GM23248 (cell line): ENCODE data around the gene TTC3. TPM values are rescaled to one million over a fixed set of nuclear protein-coding genes. Genes with fewer than 3 reads are reported as not detected.
"Not testable (repeated sequence)": the region's sequence is repeated elsewhere in the genome, so short reads cannot be mapped to it uniquely, and the experiment has no call there.

Experiments
- DNase-seq: peaks from one replicate; pipeline ENCODE4 v3.0.0-alpha.2; 2015
- H2AFZ ChIP-seq: fragments of 200-600 bp; sonication (generic); 2 replicates; pipeline ENCODE4 v1.6.1; 2016; ENCODE audit warnings: antibody characterized with exemption
- H3F3A ChIP-seq: fragments of 200-600 bp; sonication (generic); 2 replicates; pipeline ENCODE4 v1.6.1; 2016; ENCODE audit warnings: mild to moderate bottlenecking, antibody characterized with exemption, mixed run types; ENCODE audit not compliant: insufficient read depth
- H3K27ac ChIP-seq: fragments of 200-600 bp; sonication (generic); 2 replicates; pipeline ENCODE4 v1.5.1; 2016; ENCODE audit warnings: mild to moderate bottlenecking
- H3K27me3 ChIP-seq: fragments of 200-600 bp; sonication (generic); replicated peaks from 2 replicates; pipeline ENCODE4 v1.6.1; 2016; ENCODE audit warnings: mild to moderate bottlenecking; ENCODE audit not compliant: insufficient read depth
- H3K36me3 ChIP-seq: fragments of 200-600 bp; sonication (generic); 2 replicates; pipeline ENCODE4 v1.6.1; 2016; ENCODE audit warnings: low read depth, mild to moderate bottlenecking
- H3K4me1 ChIP-seq: fragments of 200-600 bp; sonication (generic); 2 replicates; pipeline ENCODE4 v1.6.1; 2016; ENCODE audit warnings: mild to moderate bottlenecking; ENCODE audit not compliant: insufficient read depth
- H3K4me2 ChIP-seq: fragments of 200-600 bp; sonication (generic); one replicate; pipeline ENCODE4 v1.6.1; 2016; ENCODE audit warnings: mild to moderate bottlenecking; ENCODE audit not compliant: unreplicated experiment
- H3K4me3 ChIP-seq: fragments of 200-600 bp; sonication (generic); 2 replicates; pipeline ENCODE4 v1.5.1; 2016; ENCODE audit warnings: mild to moderate bottlenecking
- H3K79me2 ChIP-seq: fragments of 200-600 bp; sonication (generic); 2 replicates; pipeline ENCODE4 v1.6.1; 2016; ENCODE audit warnings: mild to moderate bottlenecking; ENCODE audit not compliant: insufficient read depth
- H3K9ac ChIP-seq: fragments of 200-600 bp; sonication (generic); 2 replicates; pipeline ENCODE4 v1.6.1; 2016; ENCODE audit warnings: mild to moderate bottlenecking
- H3K9me2 ChIP-seq: fragments of 200-600 bp; sonication (generic); 2 replicates; pipeline ENCODE4 v1.6.1; 2016; ENCODE audit warnings: mixed run types, mild to moderate bottlenecking, moderate library complexity; ENCODE audit not compliant: insufficient read depth
- H3K9me3 ChIP-seq: fragments of 200-600 bp; sonication (generic); one replicate; pipeline ENCODE4 v1.6.1; 2017; ENCODE audit warnings: low read depth
- H4K20me1 ChIP-seq: fragments of 200-600 bp; sonication (generic); 2 replicates; pipeline ENCODE4 v1.6.0; 2016; ENCODE audit not compliant: insufficient read depth
- EZH2 ChIP-seq: fragments of 200-600 bp; sonication (generic); IDR thresholded peaks from 2 replicates; pipeline ENCODE4 v1.6.1; 2018; ENCODE audit warnings: antibody characterized with exemption, mild to moderate bottlenecking; ENCODE audit not compliant: insufficient read depth, poor library complexity, severe bottlenecking
- EZH2phosphoT487 ChIP-seq: fragments of 200-600 bp; sonication (generic); IDR thresholded peaks from 2 replicates; pipeline ENCODE4 v1.6.1; 2018; ENCODE audit warnings: antibody characterized with exemption, moderate library complexity, mild to moderate bottlenecking, low read depth; ENCODE audit not compliant: insufficient read depth
- WGBS, 2 experiments: methylation state at CpG; one replicate each; pipeline ENCODE4 v1.1.6; 2015 to 2017; ENCODE audit warnings: low lambda C conversion rate in 2 of 2, low coverage in 1 of 2; ENCODE audit errors: missing lambda C conversion rate in 2 of 2; 5-methylcytosine and 5-hydroxymethylcytosine counted together
- in situ Hi-C: fragments of 300-500 bp; cut with MboI; formaldehyde crosslinking; loops from 2 replicates; pipeline ENCODE4 v1.15.0; 2020
- polyA plus RNA-seq: library from polyadenylated mRNA; unstranded; fragments of >200 nt; fragmentation: Nextera tagmentation; extraction: Ambion mirVana; gene quantifications from 2 replicates; pipeline ENCODE4 v1.2.1, GENCODE V29; 2016
- total RNA-seq: library from RNA; depleted of rRNA; stranded (reverse); fragments of >200 nt; shearing (Covaris generic); gene quantifications from 2 replicates; pipeline ENCODE4 v1.2.3, GENCODE V29; 2014

The TTC3 gene
- total and polyA plus RNA-seq, 2 experiments from 2014 or later, result 204 to 216 TPM

GRCh38 chr21:37100316-37100715 lies 27.3 kb downstream of the TTC3 start:
- Histone ChIP-seq H3K4me2 (no peak overlapping the region), H4K20me1 (no peaks in the 10 kb centered on the region), H3K27me3 (no peaks in the 10 kb centered on the region), H3K9me3 (no peaks in the 10 kb centered on the region), H3K4me3 (no peak overlapping the region), H3K4me1 (peaks cover 11% of the 10 kb centered on the region; the same call in 1 of the 2 replicates), H3K9me2 (no peaks in the 10 kb centered on the region), H3K9ac (no peak overlapping the region), H3K36me3 (peaks cover 36% of the 10 kb centered on the region), H3F3A (peaks cover 8% of the 10 kb centered on the region), H3K27ac (no peak overlapping the region), H2AFZ (no peak overlapping the region), H3K79me2 (peaks cover 87% of the 10 kb centered on the region)
- TF ChIP-seq EZH2, result no peak
- TF ChIP-seq EZH2phosphoT487, result no peak
- 99% methylated on average over 6 of the region's 6 CpGs for WGBS, 2 experiments
- DNase-seq, result no peak
- in situ Hi-C loops, result no loop called here

- Histone ChIP-seq H3K9me3 (no peaks in the 10 kb centered on the region), H2AFZ (no peak overlapping the region), H3K27me3 (no peaks in the 10 kb centered on the region), H3K36me3 (peaks cover 36% of the 10 kb centered on the region), H3K4me1 (peaks cover 15% of the 10 kb centered on the region; the same call in 1 of the 2 replicates), H3F3A (peaks cover 13% of the 10 kb centered on the region), H3K79me2 (peaks cover 89% of the 10 kb centered on the region), H4K20me1 (no peaks in the 10 kb centered on the region), H3K9me2 (no peaks in the 10 kb centered on the region), H3K27ac (no peak overlapping the region), H3K9ac (no peak overlapping the region), H3K4me3 (no peak overlapping the region), H3K4me2 (no peak overlapping the region)
- peak; percentile 26 for DNase-seq
- in situ Hi-C loops, result no loop called here
- WGBS, 2 experiments, result 66 to 71% methylated on average over 1 of the region's 1 CpG
- TF ChIP-seq EZH2 (no peak), EZH2phosphoT487 (no peak)
Measured at GRCh38 chr21:37101384-37101783, 28.3 kb downstream of the TTC3 start.

- 82 to 85% methylated on average over 3 of the region's 3 CpGs for WGBS, 2 experiments
Measured at GRCh38 chr21:37102746-37103145, 29.7 kb downstream of the TTC3 start.

GRCh38 chr21:37106998-37107397 lies 33.9 kb downstream of the TTC3 start:
- Histone ChIP-seq H3K27ac (no peak overlapping the region), H3K4me1 (peaks cover 14% of the 10 kb centered on the region; the same call in 1 of the 2 replicates), H4K20me1 (no peaks in the 10 kb centered on the region), H3K4me2 (no peak overlapping the region), H3K27me3 (no peaks in the 10 kb centered on the region), H3K36me3 (peaks cover 7% of the 10 kb centered on the region; the same call in 1 of the 2 replicates), H3K9me2 (no peaks in the 10 kb centered on the region), H3K4me3 (no peak overlapping the region), H2AFZ (no peak overlapping the region), H3K9me3 (no peaks in the 10 kb centered on the region), H3K9ac (no peak overlapping the region), H3K79me2 (peaks cover 67% of the 10 kb centered on the region), H3F3A (0 out of 2 replicates have a peak, but pooled peaks cover 5% of the 10 kb centered on the region)
- DNase-seq, result no peak
- in situ Hi-C loops, result no loop called here
- TF ChIP-seq EZH2 (no peak), EZH2phosphoT487 (no peak)
- 83 to 89% methylated on average over 2 of the region's 2 CpGs for WGBS, 2 experiments

More at GRCh38 chr21:37102746-37103145, 29.7 kb downstream of the TTC3 start:
- H4K20me1 ChIP-seq, H3K9me2 ChIP-seq, H3K9me3 ChIP-seq, H3K27me3 ChIP-seq, H3K4me2 ChIP-seq, DNase-seq, H3K27ac ChIP-seq, H3K9ac ChIP-seq, in situ Hi-C loops, H3K4me3 ChIP-seq, H2AFZ ChIP-seq: not testable (repeated sequence)
- Histone ChIP-seq H3F3A (peaks cover 13% of the 10 kb centered on the region), H3K79me2 (peaks cover 91% of the 10 kb centered on the region), H3K36me3 (peaks cover 23% of the 10 kb centered on the region), H3K4me1 (peaks cover 15% of the 10 kb centered on the region; the same call in 1 of the 2 replicates)

GRCh38 chr21:37111029-37111428 lies 38.0 kb downstream of the TTC3 start:
- peaks cover 27% of the 10 kb centered on the region for H3K79me2 ChIP-seq
- H3K9me3 ChIP-seq, H3K9ac ChIP-seq, in situ Hi-C loops, DNase-seq, H3F3A ChIP-seq, H3K4me3 ChIP-seq, H3K4me1 ChIP-seq, H3K4me2 ChIP-seq, H2AFZ ChIP-seq, H4K20me1 ChIP-seq, H3K9me2 ChIP-seq, H3K27ac ChIP-seq, H3K36me3 ChIP-seq, H3K27me3 ChIP-seq: not testable (repeated sequence)
- WGBS, 2 experiments, result 95 to 96% methylated on average over 6 of the region's 6 CpGs

- peaks cover 27% of the 10 kb centered on the region for H3K79me2 ChIP-seq
- H3K36me3 ChIP-seq, H3K27me3 ChIP-seq, H4K20me1 ChIP-seq, H3K4me3 ChIP-seq, H3K4me2 ChIP-seq, in situ Hi-C loops, H3K9me2 ChIP-seq, H3K4me1 ChIP-seq, H3K27ac ChIP-seq, DNase-seq, H3F3A ChIP-seq, H3K9ac ChIP-seq, H3K9me3 ChIP-seq, H2AFZ ChIP-seq: not testable (repeated sequence)
- WGBS, 2 experiments, result 87 to 98% methylated on average over 3 of the region's 3 CpGs
Measured at GRCh38 chr21:37114301-37114700, 41.2 kb downstream of the TTC3 start.

- H3K9me2 ChIP-seq, H3K9me3 ChIP-seq, H3K9ac ChIP-seq, H3K4me3 ChIP-seq, H2AFZ ChIP-seq, in situ Hi-C loops, H3K4me1 ChIP-seq, H3K27ac ChIP-seq, H3F3A ChIP-seq, H4K20me1 ChIP-seq, H3K36me3 ChIP-seq, H3K4me2 ChIP-seq, H3K27me3 ChIP-seq: not testable (repeated sequence)
- peak; percentile 17 for DNase-seq
- WGBS, 2 experiments, result 61 to 70% methylated on average over 2 of the region's 2 CpGs
- peaks cover 46% of the 10 kb centered on the region for H3K79me2 ChIP-seq
Measured at GRCh38 chr21:37116459-37116858, 43.4 kb downstream of the TTC3 start.
